Measurements from ENCODE around the gene PRSS8. TPM values are rescaled to one million over a fixed set of nuclear protein-coding genes. Genes with fewer than 3 reads are reported as not detected.
"Not testable (repeated sequence)": the region's sequence is repeated elsewhere in the genome, so short reads cannot be mapped to it uniquely, and the experiment has no call there.

Gene PRSS8
- total and polyA plus RNA-seq, 4 donors = 0.10 to 1.5 (median 0.70) TPM

GRCh38 chr16:31136822-31137499 lies 1.4 kb upstream of the PRSS8 start:
- 68% methylated on average over 11 of the region's 20 CpGs for WGBS (ENCODE audit: insufficient coverage)
- H3K9me3 ChIP-seq (ENCODE audit: control insufficient read depth, insufficient read depth, low read length); H3K27me3 ChIP-seq (ENCODE audit: control insufficient read depth, insufficient read depth, low read length); H3K27ac ChIP-seq (ENCODE audit: low read depth, low read length); H3K4me3 ChIP-seq (ENCODE audit: low read depth, low read length); DNase-seq (ENCODE audit: low read depth in 4 of 6, low spot score in 6 of 6): not testable (repeated sequence)
- H3K4me1 ChIP-seq (ENCODE audit: control insufficient read depth, insufficient read depth, low read length) = peaks cover 28% of the 10 kb centered on the region
- H3K36me3 ChIP-seq (ENCODE audit: control insufficient read depth, insufficient read depth, low read length) = peaks cover 21% of the 10 kb centered on the region

- peaks cover 9% of the 10 kb centered on the region for H3K27me3 ChIP-seq (ENCODE audit: control insufficient read depth, insufficient read depth, low read length)
- WGBS (ENCODE audit: insufficient coverage) = 82% methylated on average over 4 of the region's 6 CpGs
- peaks cover 22% of the 10 kb centered on the region for H3K4me1 ChIP-seq (ENCODE audit: control insufficient read depth, insufficient read depth, low read length)
- H3K36me3 ChIP-seq (ENCODE audit: control insufficient read depth, insufficient read depth, low read length) = peaks cover 28% of the 10 kb centered on the region
- no peaks in the 10 kb centered on the region for H3K9me3 ChIP-seq (ENCODE audit: control insufficient read depth, insufficient read depth, low read length)
- H3K27ac ChIP-seq (ENCODE audit: low read depth, low read length) = no peak overlapping the region
- H3K4me3 ChIP-seq (ENCODE audit: low read depth, low read length) = no peak overlapping the region
- DNase-seq (ENCODE audit: low read depth in 4 of 6, low spot score in 6 of 6) = no peak
Observed at GRCh38 chr16:31136287-31136662, 748 bp upstream of the PRSS8 start.

- DNase-seq (ENCODE audit: low read depth in 4 of 6, low spot score in 6 of 6) = peak in 1 of 6 donors; percentile 9
- 11% methylated on average over 9 of the region's 18 CpGs for WGBS (ENCODE audit: insufficient coverage)
- H3K27ac ChIP-seq (ENCODE audit: low read depth, low read length) = no peak overlapping the region
- H3K36me3 ChIP-seq (ENCODE audit: control insufficient read depth, insufficient read depth, low read length) = peaks cover 42% of the 10 kb centered on the region
- H3K4me1 ChIP-seq (ENCODE audit: control insufficient read depth, insufficient read depth, low read length) = peaks cover 27% of the 10 kb centered on the region
- H3K9me3 ChIP-seq (ENCODE audit: control insufficient read depth, insufficient read depth, low read length) = no peaks in the 10 kb centered on the region
- peaks cover 9% of the 10 kb centered on the region for H3K27me3 ChIP-seq (ENCODE audit: control insufficient read depth, insufficient read depth, low read length)
- no peak overlapping the region for H3K4me3 ChIP-seq (ENCODE audit: low read depth, low read length)
Observed at GRCh38 chr16:31134625-31135534, 647 bp downstream of the PRSS8 start.

- WGBS (ENCODE audit: insufficient coverage) = 46% methylated on average over 2 of the region's 5 CpGs
- Histone ChIP-seq H3K4me1 (ENCODE audit: control insufficient read depth, insufficient read depth, low read length) (peaks cover 34% of the 10 kb centered on the region), H3K4me3 (ENCODE audit: low read depth, low read length) (no peak overlapping the region), H3K36me3 (ENCODE audit: control insufficient read depth, insufficient read depth, low read length) (peaks cover 48% of the 10 kb centered on the region), H3K27ac (ENCODE audit: low read depth, low read length) (no peak overlapping the region), H3K9me3 (ENCODE audit: control insufficient read depth, insufficient read depth, low read length) (no peaks in the 10 kb centered on the region), H3K27me3 (ENCODE audit: control insufficient read depth, insufficient read depth, low read length) (peaks cover 9% of the 10 kb centered on the region)
- peak in 2 of 6 donors; percentile 35 to 40 for DNase-seq (ENCODE audit: low read depth in 4 of 6, low spot score in 6 of 6)
Observed at GRCh38 chr16:31134091-31134571, 1.4 kb downstream of the PRSS8 start.

GRCh38 chr16:31133046-31133501 lies 2.5 kb downstream of the PRSS8 start:
- WGBS (ENCODE audit: insufficient coverage) = 91% methylated on average over 3 of the region's 6 CpGs
- no peak for DNase-seq (ENCODE audit: low read depth in 4 of 6, low spot score in 6 of 6)
- H3K36me3 ChIP-seq (ENCODE audit: control insufficient read depth, insufficient read depth, low read length) = peaks cover 53% of the 10 kb centered on the region
- peaks cover 44% of the 10 kb centered on the region for H3K4me1 ChIP-seq (ENCODE audit: control insufficient read depth, insufficient read depth, low read length)
- H3K27me3 ChIP-seq (ENCODE audit: control insufficient read depth, insufficient read depth, low read length) = peaks cover 9% of the 10 kb centered on the region
- H3K4me3 ChIP-seq (ENCODE audit: low read depth, low read length) = no peak overlapping the region
- H3K9me3 ChIP-seq (ENCODE audit: control insufficient read depth, insufficient read depth, low read length) = no peaks in the 10 kb centered on the region
- no peak overlapping the region for H3K27ac ChIP-seq (ENCODE audit: low read depth, low read length)

- WGBS (ENCODE audit: insufficient coverage) = 98% methylated on average over 17 of the region's 20 CpGs
- no peak overlapping the region for H3K27ac ChIP-seq (ENCODE audit: low read depth, low read length)
- H3K27me3 ChIP-seq (ENCODE audit: control insufficient read depth, insufficient read depth, low read length) = peaks cover 9% of the 10 kb centered on the region
- H3K36me3 ChIP-seq (ENCODE audit: control insufficient read depth, insufficient read depth, low read length) = peaks cover 59% of the 10 kb centered on the region
- no peak for DNase-seq (ENCODE audit: low read depth in 4 of 6, low spot score in 6 of 6)
- H3K4me1 ChIP-seq (ENCODE audit: control insufficient read depth, insufficient read depth, low read length) = peaks cover 50% of the 10 kb centered on the region
- no peak overlapping the region for H3K4me3 ChIP-seq (ENCODE audit: low read depth, low read length)
- H3K9me3 ChIP-seq (ENCODE audit: control insufficient read depth, insufficient read depth, low read length) = no peaks in the 10 kb centered on the region
Observed at GRCh38 chr16:31132303-31132979, 3.1 kb downstream of the PRSS8 start.

- Histone ChIP-seq H3K27ac (ENCODE audit: low read depth, low read length) (no peak overlapping the region), H3K9me3 (ENCODE audit: control insufficient read depth, insufficient read depth, low read length) (no peaks in the 10 kb centered on the region), H3K27me3 (ENCODE audit: control insufficient read depth, insufficient read depth, low read length) (peaks cover 9% of the 10 kb centered on the region), H3K36me3 (ENCODE audit: control insufficient read depth, insufficient read depth, low read length) (peaks cover 65% of the 10 kb centered on the region), H3K4me3 (ENCODE audit: low read depth, low read length) (no peak overlapping the region), H3K4me1 (ENCODE audit: control insufficient read depth, insufficient read depth, low read length) (peaks cover 52% of the 10 kb centered on the region)
- WGBS (ENCODE audit: insufficient coverage) = 96% methylated on average over 5 of the region's 5 CpGs
- no peak for DNase-seq (ENCODE audit: low read depth in 4 of 6, low spot score in 6 of 6)
Observed at GRCh38 chr16:31131841-31132271, 3.7 kb downstream of the PRSS8 start.

- no peak for DNase-seq (ENCODE audit: low read depth in 4 of 6, low spot score in 6 of 6)
- Histone ChIP-seq H3K36me3 (ENCODE audit: control insufficient read depth, insufficient read depth, low read length) (peaks cover 67% of the 10 kb centered on the region), H3K27ac (ENCODE audit: low read depth, low read length) (no peak overlapping the region), H3K27me3 (ENCODE audit: control insufficient read depth, insufficient read depth, low read length) (peaks cover 9% of the 10 kb centered on the region), H3K9me3 (ENCODE audit: control insufficient read depth, insufficient read depth, low read length) (no peaks in the 10 kb centered on the region), H3K4me3 (ENCODE audit: low read depth, low read length) (no peak overlapping the region), H3K4me1 (ENCODE audit: control insufficient read depth, insufficient read depth, low read length) (peaks cover 52% of the 10 kb centered on the region)
- WGBS (ENCODE audit: insufficient coverage) = 96% methylated on average over 11 of the region's 11 CpGs
Observed at GRCh38 chr16:31131416-31131815, 4.1 kb downstream of the PRSS8 start.

GRCh38 chr16:31130899-31131298 lies 4.6 kb downstream of the PRSS8 start:
- H3K27me3 ChIP-seq (ENCODE audit: control insufficient read depth, insufficient read depth, low read length) = peaks cover 9% of the 10 kb centered on the region
- H3K9me3 ChIP-seq (ENCODE audit: control insufficient read depth, insufficient read depth, low read length) = no peaks in the 10 kb centered on the region
- H3K4me1 ChIP-seq (ENCODE audit: control insufficient read depth, insufficient read depth, low read length) = peaks cover 52% of the 10 kb centered on the region
- peaks cover 72% of the 10 kb centered on the region for H3K36me3 ChIP-seq (ENCODE audit: control insufficient read depth, insufficient read depth, low read length)
- 90% methylated on average over 3 of the region's 6 CpGs for WGBS (ENCODE audit: insufficient coverage)
- no peak overlapping the region for H3K4me3 ChIP-seq (ENCODE audit: low read depth, low read length)
- DNase-seq (ENCODE audit: low read depth in 4 of 6, low spot score in 6 of 6) = no peak
- no peak overlapping the region for H3K27ac ChIP-seq (ENCODE audit: low read depth, low read length)
